GM19238 (cell line): ENCODE measurements around the gene ACP5.
"Not testable (repeated sequence)": the region's sequence is repeated elsewhere in the genome, so short reads cannot be mapped to it uniquely, and the experiment has no call there.

Experiments
- DNase-seq: peaks from one replicate; pipeline ENCODE4 v3.0.0; 2011; ENCODE audit warnings: low spot score; ENCODE audit not compliant: insufficient read length

The ACP5 gene

GRCh38 chr19:11578258-11579142 is 1.1 kb upstream of the ACP5 start:
- DNase-seq: no peak

GRCh38 chr19:11576227-11576626 is 1.2 kb downstream of the ACP5 start:
- no peak for DNase-seq

- DNase-seq: no peak
These were observed 2.8 kb downstream of the ACP5 start for GRCh38 chr19:11574689-11575088.

DNA sequence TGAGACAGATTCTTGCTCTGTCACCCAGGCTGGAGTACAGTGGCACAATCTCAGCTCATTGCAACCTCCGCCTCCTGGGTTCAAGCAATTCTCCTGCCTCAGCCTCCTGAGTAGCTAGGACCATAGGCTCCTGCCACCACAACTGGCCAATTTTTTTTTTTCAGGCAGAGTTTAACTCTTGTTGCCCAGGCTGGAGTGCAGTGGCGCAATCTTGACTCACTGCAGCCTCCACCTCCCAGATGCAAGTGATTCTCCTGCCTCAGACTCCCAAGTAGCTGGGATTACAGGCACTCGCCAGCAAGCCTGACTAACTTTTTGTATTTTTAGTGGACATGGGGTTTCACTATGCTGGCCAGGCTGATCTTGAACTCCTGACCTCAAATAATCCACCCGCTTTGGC is 3.7 kb downstream of the ACP5 start:
- not testable (repeated sequence) for DNase-seq

DNA sequence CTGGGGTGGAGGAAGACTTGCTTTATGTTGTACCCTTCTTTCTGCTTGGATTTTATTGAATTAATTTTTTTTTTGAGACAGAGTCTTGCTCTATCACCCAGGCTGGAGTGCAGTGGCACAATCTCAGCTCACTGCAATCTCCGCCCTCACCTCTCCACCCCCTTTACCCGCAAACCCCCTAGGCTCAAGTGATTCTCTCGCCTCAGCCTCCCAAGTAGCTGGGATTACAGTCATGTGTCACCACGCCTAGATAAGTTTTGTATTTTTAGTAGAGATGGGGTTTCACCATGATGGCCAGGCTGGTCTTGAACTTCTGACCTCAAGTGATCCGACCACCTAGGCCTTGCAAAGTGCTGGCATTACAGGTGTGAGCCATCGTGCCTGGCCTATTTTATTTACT is 4.1 kb downstream of the ACP5 start:
- not testable (repeated sequence) for DNase-seq

- no peak for DNase-seq
These were observed 7.4 kb downstream of the ACP5 start for GRCh38 chr19:11570039-11570462.

DNA sequence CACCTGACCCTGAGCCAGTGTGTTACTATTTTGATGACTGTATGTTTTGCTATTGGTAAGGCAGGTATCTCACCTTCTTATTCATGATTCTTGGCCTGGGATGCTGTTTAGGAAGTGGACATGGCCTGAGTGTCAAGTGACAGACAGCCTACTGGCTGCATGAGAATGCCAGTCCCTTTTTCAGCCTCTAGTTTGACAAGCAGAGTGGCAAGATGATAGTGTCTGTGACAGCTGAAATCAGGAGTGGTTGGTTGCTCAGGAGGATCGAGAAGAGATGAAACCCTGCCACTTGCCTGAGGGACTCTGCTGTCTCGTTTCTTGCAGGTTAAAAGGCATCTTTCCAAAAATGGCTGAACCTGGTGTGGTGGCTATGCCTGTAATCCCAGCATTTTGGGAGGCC is 11.3 kb downstream of the ACP5 start:
- DNase-seq: no peak

DNA sequence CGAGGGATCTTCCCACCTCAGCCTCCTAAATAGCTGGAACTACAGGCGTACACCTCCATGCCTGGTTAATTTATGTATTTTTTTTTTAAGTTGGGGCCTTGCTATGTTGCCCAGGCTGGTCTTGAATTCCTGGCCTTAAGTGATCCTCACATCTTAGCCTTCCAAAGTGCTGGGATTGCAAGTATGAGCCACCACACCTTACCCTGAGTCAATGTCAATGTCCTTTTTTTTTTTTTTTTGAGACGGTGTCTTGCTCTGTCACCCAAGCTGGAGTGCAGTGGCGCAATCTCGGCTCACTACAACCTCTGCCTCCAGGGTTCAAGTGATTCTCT is 11.8 kb downstream of the ACP5 start:
- not testable (repeated sequence) for DNase-seq

GRCh38 chr19:11564082-11564807 is 13.2 kb downstream of the ACP5 start:
- not testable (repeated sequence) for DNase-seq

GRCh38 chr19:11563532-11563931 is 13.9 kb downstream of the ACP5 start:
- DNase-seq: no peak

- DNase-seq: peak; percentile 49
These were observed 16.9 kb downstream of the ACP5 start for GRCh38 chr19:11560404-11561051.

- peak; percentile 97 for DNase-seq
These were observed 18.3 kb downstream of the ACP5 start, which contains the start of gene ELOF1 for GRCh38 chr19:11558881-11559828. Gene ELOF1 (minus strand): TSS chr19:11559230. CDS start chr19:11554347, 4,883 bp downstream.

DNA sequence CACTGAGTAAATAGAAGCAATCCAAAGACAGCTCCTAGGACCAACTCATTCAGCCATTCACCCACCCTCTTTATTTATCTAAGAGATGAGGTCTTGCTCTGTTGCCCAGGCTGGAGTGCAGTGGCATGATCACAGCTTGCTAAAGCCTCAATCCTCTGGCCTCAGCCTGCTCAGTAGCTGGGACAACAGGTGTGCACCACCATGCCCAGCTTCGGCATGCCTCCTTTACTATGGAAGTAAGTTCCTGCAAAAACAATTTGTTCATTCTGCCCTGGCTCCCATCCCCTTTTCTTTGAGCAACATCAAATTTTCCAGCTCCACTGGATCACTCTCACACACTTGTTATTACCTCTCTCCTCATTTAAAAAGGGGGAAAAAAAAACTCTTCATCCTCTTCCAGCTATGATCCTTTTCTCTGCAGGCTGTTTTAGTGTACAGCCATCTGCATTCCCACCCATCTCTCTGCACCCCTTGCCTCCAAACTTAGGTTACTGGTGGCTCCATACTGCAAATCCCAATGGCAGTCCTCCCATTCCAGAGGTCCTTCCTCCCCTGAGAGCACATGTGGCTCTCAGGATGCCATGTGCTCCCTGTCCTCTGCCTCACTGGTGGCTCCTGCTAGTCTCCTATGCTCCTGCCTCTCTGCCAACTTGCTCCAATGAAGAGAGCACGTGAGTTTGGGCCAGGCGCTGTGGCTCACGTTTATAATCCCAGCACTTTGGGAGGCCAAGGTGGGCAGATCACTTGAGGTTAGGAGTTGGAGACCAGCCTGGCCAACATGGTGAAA is 20.6 kb downstream of the ACP5 start:
- DNase-seq: no peak

GRCh38 chr19:11555246-11555645 is 22.2 kb downstream of the ACP5 start:
- no peak for DNase-seq

DNA sequence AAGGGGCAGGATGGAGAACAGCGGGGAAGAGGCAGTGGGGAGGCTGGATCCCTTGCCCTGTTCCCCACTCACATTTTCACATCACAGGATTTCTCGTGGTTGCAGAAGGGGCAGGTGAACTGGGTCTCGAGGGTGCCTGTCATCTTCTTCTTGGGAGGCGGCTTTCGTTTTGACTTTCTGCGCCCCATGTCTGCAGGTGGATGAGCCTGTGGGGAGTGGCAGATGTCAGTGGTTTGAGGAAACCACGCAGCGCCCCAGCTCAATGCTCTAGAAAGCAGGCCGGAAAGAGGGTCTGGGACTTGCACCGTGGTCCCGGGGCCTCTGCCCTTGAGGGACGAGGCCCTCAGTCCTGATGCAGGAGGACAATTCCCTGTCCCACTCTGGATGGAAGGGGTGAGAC is 23.3 kb downstream of the ACP5 start:
- no peak for DNase-seq

DNA sequence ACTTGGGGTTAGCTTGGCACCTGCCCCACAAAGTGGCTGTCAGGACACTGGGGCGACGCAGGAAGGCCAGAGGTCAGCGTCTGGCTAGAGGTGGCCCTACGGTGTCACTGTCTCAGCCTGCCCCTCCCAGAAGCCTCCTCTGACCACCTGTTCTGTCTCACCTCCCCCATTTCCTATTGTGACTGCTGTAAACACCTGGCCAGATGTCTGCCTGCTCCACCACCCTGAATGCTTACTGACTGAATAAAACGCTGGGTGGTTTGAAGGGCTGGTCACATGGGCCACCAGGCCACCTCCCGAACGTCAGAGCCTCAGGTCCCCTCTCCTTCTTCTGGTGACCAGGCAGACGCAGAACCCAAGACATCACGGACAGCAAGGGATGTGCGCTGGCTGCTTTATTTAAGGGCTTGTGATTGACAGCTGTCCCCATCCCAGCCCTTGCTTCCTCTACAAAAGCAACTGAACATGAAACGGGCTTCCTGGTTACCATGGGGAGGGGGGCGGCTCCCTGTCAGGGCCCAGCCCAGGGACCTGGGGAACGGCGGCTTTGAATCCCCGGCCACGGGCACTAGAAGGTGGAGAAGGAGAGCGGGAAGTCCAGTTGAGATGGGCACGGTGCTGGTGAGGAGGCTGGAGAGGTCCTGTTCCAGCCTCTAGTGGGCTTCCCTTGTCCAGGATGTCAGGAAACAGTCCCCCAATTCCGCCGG is 24.6 kb downstream of the ACP5 start:
- no peak for DNase-seq

DNA sequence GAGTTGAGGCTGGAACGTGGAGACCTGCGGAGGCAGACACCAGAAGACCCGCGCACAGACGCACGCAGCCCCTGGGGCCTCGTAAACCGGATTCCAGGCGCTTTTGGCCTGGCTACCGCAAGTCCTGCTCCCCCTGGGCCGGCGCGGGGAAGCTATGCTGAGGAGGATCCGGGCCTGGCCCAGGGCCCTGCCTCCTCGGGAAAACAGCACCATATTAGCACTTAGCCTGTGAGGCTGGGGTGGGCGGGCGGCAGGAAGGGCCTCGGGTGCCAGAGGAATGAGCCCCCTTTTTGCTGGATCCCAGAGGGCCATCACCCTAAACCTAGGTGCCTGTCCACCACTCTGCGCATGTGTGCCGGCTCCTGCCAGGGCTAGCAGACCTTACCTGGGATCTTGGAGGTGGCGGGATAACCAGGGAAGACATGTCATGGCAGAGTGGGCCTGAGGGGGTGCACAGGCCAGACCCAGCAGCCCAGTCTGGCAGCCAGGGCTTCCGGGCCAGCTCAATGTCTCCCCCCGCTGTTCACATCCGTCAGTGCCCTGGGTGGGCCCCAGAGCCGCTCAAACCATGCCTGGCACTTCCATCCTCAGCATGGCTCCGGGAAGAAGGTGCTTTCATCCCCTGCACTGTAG is 25.7 kb downstream of the ACP5 start:
- no peak for DNase-seq

- DNase-seq: no peak
These were observed 27.2 kb downstream of the ACP5 start for GRCh38 chr19:11550265-11550664.

DNA sequence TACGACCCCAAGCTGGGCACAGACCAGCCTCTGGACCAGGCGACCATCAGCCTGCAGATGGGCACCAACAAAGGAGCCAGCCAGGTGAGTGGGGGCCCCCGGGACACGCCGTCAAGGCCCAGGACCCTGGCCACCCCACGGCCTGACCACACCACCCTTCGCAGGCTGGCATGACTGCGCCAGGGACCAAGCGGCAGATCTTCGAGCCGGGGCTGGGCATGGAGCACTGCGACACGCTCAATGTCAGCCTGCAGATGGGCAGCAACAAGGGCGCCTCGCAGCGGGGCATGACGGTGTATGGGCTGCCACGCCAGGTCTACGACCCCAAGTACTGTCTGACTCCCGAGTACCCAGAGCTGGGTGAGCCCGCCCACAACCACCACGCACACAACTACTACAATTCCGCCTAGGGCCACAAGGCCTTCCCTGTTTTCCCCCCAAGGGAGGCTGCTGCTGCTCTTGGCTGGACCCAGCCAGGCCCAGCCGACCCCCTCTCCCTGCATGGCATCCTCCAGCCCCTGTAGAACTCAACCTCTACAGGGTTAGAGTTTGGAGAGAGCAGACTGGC is 28.0 kb downstream of the ACP5 start:
- no peak for DNase-seq
